Posterior vena cava (tissue), 2 donors: ENCODE results near the gene MORC1. TPM values are rescaled to one million over a fixed set of nuclear protein-coding genes. Genes with fewer than 3 reads are reported as not detected.
"Not testable (repeated sequence)": the region's sequence is repeated elsewhere in the genome, so short reads cannot be mapped to it uniquely, and the experiment has no call there.

Source experiments
- DNase-seq: peaks from one replicate; pipeline ENCODE4 v3.0.0-alpha.2; 2020; ENCODE audit warnings: low spot score
- intact Hi-C, 2 donors: fragments of 100-400 bp; cut with DNase I; formaldehyde crosslinking; loops; one replicate each; pipeline versions ENCODE4 v1.14.1 to v1.14.2; 2022 to 2023
- total RNA-seq, 2 donors: library from RNA; stranded (reverse); fragmentation: NEBNext Ultra II Directional; extraction: Animal tissue kit (Norgen Biotek cat#: 25700); gene quantifications; one replicate each; pipeline ENCODE4 v1.2.1, GENCODE V29; 2021
- donor health status: DM: yes; HTN: yes; CAD: no.
- donor health status: DM: yes; HTN: yes; CAD: no.

MORC1 gene
- total RNA-seq, 2 donors from 2014 or later = not detected

DNA sequence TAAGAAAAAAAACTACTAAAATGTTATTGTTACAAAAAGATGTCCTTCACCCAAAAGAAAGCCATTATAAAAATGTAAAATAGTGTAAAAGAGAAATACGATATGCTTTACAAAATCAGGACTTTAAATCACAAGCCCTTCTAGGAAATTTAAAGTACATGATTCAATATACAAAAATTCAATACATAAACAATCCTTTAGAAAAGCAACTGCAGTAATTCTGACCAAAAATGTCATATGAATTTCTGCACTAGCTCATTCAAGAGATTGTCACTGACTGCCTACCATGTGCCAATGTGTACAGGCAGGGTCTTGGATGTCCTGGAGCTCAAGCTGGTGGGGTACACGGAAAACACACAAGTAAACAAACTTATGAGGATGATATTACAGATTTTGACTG lies 2.5 kb downstream of the MORC1 start:
- intact Hi-C loops = no loop called here

DNA sequence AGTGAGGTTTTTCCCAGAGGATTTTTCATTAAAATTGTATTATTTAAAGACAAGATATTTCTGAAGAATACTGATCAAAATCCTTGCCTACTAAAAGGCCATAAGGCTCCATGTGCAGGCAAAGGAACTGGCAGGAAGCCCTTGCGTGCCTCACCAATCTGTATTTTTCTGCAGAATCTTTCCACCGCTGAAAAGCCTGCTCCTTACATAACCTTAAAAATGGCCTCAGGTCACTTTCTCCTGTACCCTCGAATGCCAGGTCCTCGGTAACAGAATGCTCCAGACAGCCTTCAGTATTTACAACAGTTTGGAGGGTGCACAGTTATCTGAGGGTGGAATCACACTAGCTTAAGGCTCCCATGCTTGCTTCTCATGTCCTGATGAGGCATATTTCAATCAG lies 3.2 kb downstream of the MORC1 start:
- no peak for DNase-seq
- intact Hi-C loops = no loop called here

More for the DNA sequence above, 2.5 kb downstream of the MORC1 start:
- no peak for DNase-seq

DNA sequence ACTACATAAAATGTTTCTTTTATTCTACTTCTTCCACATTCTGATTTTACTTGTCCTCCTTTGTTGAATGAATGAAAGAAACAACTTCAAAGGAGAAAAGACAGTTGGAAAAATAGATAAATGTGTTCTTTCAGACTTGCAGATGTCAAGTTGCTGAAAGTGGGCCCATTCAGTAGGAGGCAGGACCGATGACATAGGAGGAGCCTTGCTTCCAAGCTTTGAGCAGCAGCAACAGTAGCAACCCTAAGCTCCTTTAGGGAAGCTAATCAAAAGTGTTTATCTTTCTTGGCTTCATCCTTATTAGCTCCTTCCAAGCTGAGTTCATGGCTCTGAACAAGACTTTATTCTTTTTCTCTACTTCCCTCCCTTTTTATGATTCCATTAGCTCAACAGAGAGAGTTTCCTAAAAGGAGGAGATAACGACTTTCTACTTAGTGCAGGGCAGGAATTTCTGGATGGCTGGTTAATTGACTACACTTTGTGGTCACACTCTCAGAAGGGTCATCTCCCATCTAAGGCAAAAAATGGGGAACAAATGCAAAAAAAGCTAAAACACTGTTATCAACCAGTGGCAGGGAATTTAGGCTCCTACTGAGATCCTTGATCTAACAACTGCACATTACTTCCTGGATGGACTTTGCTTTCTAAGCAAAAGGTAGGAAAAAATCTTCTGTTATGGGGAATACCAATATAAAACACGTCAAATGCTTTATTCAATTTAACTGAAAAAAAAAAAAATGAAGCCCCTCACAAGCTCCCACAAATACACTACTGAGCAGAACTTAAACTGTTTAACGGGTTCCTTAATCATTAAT lies 4.8 kb downstream of the MORC1 start:
- no peak for DNase-seq
- intact Hi-C loops = no loop called here

DNA sequence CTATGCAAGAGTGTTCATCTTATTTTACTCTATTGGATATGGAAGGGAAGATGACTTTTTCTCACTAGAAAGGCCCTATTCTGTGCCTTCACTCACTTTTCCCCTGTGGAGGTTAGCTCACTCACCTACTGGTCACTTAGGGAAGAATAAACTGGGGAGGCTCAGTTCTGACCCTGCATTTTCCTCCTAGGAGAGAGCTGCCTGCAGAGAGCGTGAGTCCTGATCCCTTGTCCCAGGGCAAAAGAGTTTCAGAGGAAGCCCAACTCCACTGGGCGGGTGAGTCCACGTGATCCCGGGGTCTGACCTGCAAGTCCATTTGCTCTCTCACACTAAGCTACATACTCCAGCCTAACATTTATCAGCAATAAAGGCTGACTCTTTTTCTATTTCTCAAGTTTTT lies 8.4 kb downstream of the MORC1 start:
- no peak for DNase-seq
- intact Hi-C loops = no loop called here

DNA sequence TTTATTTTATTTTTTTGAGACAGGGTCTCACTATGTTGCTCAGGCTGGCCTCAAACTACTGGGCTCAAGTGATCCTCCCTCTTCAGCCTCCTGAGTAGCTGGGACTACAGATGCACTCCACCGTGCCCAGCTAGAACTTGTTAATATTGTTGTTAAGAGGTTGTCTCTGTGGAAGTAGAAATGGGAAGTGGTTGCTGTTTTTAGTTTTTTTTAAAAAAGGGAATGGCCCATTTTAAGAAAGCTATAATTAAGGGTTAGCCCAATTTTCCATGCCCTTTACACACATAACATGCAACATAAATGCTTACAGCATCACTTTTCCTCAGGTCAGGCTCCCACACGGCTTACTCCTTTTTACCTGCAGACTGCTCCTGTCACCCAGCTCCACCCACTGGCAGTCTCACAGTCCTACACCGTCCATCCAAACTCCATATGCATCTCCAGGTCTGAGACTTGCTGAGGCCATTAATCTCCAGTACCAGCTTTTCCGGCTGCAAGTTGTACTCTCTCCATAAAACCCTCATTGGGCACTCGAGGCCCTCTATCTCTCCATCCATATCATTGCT lies 19.8 kb downstream of the MORC1 start:
- intact Hi-C loops = no loop called here
- no peak for DNase-seq

DNA sequence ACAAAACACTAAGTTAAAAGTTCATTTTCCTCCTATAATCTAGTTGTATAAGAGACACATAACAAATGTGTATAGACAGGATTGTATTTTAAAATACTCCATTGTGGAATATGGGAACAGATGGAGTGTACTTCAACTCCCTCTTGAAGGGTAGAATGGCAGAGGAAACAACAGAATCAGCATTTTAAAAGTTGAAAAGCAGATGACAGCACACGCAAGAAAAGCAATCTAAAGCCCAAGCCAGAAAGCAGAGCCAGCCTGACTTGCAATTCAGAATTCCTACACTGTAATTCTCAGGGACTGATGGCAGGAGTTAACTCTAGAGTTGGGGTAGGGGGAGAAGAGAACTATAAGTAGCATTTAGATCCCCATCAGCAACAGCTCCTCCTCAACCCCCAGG lies 22.8 kb downstream of the MORC1 start:
- intact Hi-C loops = no loop called here
- no peak for DNase-seq

DNA sequence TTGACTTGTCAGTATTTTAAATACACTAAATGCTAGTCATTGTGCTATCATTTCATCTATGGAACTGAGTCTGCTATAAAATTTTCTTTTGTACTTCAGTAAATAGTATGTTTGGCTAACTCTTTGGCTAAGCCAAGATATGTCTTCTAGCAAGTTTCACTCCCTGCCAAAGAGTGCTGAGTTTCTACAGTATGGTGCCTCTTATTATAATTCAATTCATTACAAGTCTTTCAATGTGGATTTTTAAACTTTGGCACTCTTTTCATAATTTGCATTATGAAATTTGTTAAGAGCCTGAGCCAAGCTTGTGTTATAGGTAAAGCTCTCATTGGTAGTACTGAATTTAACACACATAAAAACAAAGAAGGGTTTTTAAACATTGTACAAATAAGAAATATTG lies 24.4 kb downstream of the MORC1 start:
- intact Hi-C loops = no loop called here

DNA sequence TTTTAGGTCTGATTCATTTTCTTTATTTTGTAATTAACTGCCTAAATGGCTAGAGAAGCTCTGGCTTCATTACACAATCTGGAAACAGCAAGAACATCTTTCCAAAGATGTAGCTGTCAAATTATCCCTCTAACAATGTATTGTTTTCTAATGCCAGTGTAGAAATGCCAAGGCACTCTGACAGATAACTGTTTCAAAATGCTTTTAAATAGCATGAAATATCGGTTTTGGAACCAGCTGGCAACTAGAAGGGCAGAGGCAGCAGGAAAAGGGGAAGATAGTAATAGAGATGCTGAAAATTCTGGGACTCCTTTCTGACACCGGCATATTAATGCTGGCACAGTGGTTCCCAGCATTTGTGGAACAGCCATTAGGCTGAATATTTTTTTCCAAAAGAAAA lies 26.1 kb downstream of the MORC1 start:
- intact Hi-C loops = no loop called here
- DNase-seq = no peak

More for the DNA sequence above, 24.4 kb downstream of the MORC1 start:
- DNase-seq = no peak

DNA sequence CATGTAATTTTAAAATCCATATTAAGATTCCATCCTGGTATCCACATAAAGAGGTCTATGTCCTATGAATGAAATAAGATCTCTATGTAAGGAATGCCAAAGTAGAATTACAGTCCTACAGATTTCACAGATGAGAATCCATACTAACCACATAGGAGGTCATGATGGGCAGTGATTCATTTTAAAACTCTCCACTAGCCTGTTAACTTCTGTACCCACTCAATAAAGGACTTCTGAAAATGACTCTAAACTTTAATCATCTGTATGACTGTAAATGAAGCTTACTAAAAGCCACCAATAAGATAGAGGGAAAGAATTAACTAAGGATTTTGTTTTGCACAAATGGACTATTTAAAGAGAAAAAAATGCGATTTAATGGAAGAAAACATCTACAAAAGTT lies 28.7 kb downstream of the MORC1 start:
- DNase-seq = no peak
- intact Hi-C loops = no loop called here

DNA sequence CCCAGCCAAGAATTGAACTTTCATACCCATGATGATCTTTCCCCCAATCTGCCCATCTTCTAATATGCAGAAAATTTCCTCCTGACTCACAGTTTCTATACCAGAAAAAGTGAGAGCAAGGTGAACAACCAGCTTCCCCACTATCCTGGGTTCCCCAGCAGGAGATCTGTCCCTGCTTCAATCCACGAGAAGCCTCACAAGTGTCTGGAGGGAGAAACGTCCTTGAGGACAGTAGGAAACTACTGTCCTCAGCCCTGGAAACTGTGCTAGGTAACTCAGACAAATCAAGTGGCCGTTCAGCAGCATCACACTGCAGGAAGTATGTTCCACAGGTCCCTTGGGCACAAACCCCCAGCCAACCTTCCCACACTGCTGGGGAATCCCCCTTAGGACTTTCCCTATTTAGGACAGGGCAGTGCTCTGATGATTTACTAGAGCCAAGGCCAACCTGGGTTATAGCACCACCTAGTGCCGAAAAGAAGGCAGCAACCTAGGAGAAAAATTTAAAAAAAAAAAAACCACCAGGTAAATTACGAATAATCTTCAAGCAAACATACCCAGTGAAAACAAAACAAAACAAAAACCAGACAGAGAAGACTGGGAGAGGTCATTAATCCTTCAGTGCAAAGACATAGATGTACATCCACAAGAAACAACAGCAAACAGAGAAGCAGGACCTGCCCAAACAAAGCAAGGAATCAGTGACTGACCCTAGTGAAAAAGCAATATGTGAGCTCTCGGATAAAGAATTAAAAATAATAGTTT lies 36.0 kb downstream of the MORC1 start:
- intact Hi-C loops = no loop called here
- DNase-seq = no peak

DNA sequence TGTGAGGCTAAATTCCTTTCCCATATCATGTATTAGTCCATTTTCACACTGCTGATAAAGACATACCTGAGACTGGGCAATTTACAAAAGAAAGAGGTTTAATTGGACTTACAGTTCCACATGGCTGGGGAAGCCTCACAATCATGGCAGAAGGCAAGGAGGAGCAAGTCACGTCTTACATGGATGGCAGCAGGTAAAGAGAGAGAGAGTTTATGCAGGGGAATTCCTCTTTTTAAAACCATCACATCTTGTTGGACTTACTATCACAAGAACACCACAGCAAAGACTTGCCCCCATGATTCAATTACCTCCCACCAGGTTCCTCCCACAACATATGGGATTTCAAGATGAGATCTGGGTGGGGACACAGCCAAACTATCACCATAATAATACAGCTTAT lies 37.8 kb downstream of the MORC1 start:
- DNase-seq, intact Hi-C loops: not testable (repeated sequence)

DNA sequence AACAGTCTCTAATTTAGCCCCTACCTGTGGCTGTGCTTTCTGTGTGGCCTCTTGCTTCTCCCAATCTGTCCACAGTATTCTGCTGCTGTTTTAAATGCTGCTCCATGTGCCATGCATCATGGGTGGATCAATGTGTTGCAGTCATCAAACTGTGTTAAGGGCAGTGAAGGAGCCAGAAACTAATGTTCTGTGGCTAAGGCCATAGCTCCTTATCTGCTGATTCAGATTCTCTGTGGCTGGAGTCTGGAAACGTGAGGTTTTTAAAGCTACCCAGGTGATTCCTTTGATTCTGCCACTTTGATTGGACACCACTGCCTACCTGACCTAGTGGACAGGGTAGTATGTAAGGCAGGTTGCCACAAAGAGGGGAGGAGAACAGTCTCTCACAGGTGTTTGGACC lies 44.8 kb downstream of the MORC1 start:
- intact Hi-C loops = no loop called here
- no peak for DNase-seq

DNA sequence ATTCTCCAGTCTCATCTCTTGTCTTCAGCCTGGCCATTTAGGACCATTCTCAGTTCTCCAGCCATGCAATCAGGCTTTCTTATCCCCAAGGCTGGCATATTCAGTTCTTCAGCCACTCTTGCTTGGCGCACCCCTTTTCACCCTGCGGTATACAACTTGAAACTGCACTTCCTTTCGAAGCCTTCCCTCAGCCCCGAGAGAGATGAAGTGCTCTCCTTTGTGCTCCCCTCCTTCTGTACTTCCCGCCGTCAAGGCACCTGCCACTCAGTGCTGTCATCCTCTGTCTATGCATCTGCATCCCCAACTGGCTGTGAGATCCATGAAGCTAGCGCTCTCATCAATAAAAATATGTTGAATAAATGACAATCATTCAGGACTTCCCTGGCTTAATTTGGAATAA lies 45.7 kb downstream of the MORC1 start:
- DNase-seq = no peak
- intact Hi-C loops = no loop called here

DNA sequence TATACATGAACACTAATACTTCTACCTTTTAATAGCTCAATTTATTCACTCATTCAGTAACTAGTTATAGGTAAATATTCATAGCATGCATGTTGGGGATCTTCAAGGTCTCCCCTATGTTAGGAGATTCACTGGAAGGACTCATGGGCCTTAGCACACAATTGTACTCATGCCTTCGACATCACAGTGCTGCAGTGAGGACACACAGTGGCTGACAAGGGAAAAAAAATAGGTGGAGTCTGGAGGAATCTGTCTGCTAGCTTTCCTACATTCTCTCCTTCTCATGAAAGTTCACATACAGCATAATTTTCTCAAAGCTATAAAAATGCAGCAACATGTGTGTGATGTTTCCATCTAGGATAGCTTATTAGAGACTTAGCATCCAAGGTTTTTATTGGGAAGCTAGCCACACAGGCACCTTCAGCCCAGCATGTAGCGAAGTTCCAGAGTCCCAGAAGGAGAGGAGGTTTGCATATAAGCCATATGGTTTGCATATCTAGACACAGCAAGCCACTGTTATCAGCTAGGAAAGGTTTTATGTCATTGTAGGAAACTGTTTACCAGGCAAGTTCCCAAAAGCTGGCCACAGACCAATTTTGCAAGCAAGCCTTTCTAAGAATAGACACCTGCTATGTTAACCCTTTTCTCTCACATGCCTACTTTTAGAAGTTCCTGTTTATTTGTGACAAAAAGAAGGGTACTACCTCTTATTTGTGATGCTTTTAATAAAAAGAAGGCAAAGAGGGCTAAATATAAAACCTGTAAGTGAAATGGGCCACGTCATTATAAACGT lies 46.4 kb downstream of the MORC1 start:
- intact Hi-C loops = no loop called here
- no peak for DNase-seq

DNA sequence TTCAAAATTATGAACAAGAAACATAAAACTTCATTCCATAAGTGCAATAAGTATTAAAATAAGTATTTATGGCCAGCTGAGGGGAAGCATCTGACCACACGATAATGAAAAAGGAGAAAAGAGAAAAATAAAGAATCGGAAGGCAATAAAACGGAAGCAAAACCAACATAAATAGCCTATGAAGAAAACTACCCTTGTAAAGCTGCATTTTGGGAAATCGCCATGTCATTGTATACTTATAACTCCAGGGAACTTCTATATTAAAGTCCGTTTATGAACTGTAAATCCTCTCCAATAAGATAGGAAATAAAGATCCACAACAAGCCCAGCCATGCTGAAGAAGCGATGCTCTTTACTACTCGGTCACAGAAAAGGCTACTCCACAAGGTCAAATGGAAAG lies 47.7 kb downstream of the MORC1 start:
- intact Hi-C loops = no loop called here
- no peak for DNase-seq

DNA sequence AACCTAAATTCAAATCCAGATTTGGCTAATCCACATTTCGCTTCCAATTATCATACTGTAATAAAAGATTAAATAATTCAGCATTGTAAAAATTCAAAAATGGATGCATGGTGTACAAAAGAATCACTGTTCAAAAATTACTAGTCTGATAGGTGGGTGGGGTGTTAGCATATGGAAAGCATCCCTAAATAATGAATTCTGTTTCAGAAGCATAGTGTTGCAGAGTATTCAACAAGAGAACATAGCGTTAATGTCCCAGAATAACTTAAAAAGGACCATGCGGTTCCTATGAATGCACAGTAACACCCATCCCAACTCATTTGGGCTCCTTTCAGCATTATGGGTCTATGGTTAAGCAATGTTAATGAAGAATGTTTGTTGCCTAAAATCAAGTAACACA lies 51.1 kb downstream of the MORC1 start:
- DNase-seq = no peak
- intact Hi-C loops = no loop called here

DNA sequence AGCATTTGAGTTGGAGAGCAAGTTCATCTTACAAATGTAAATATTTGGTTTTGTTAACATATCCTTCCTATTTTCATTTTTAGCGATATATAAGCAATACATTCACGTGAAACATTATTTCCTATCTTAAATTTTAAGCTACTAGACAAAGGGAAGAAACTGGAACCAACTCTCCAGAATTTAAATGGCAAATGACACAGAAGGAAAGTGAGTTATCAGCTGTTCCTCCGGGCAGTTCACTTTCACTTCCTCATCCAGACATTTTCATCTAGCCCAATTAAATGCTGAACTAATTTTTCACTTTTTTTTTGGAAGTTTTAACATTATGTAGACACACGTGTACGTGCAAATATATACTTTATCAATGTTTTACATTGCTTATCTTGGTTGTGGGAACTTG lies 58.7 kb downstream of the MORC1 start:
- no peak for DNase-seq
- intact Hi-C loops = no loop called here

DNA sequence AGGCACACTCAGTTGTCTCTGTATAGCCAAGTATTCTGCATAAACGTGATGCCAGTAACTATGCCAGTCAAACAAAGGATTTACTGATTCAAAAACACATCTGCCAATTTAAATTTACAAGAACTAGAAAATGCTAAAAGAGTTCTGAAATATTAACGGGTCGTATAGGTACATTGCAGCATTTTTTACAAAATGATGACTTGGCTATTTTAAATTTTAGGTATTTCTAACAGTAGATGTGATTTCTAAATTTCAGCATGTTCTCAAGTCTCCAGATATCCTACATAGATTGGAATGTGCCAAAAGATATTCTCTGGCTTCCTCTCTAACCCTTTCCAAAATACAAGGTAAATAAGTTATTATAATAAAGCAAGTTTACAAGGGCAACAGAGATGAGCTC lies 60.3 kb downstream of the MORC1 start:
- DNase-seq = no peak
- intact Hi-C loops = no loop called here

DNA sequence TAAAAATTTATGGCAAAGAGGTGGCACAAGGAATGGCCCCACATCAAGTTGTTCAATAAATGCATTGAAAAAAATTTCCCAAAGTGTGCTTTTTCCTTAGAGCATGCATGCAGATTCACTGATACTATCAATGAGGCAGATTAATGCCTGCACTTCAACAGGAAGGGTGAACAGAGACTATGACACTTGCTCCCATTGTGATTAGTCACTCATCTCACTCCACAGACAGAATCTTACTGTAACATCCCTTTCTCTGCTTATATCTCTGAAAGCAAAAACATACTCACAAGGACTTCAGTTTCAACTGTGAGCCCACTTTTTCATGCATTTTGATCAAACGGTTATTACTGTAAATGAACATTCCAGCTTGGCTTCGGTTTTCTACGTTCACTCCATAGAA lies 60.9 kb downstream of the MORC1 start:
- no peak for DNase-seq
- intact Hi-C loops = no loop called here
